Measurements from ENCODE around the gene ZSCAN21. TPM values are rescaled to one million over a fixed set of nuclear protein-coding genes. Genes with fewer than 3 reads are reported as not detected.

Gene ZSCAN21
- total and polyA plus RNA-seq, 10 of the 15 experiments (the other 5 are each of a cell fraction or from before 2014, with no cell fraction given): 1.9 to 9.6 (median 7.1) TPM

DNA sequence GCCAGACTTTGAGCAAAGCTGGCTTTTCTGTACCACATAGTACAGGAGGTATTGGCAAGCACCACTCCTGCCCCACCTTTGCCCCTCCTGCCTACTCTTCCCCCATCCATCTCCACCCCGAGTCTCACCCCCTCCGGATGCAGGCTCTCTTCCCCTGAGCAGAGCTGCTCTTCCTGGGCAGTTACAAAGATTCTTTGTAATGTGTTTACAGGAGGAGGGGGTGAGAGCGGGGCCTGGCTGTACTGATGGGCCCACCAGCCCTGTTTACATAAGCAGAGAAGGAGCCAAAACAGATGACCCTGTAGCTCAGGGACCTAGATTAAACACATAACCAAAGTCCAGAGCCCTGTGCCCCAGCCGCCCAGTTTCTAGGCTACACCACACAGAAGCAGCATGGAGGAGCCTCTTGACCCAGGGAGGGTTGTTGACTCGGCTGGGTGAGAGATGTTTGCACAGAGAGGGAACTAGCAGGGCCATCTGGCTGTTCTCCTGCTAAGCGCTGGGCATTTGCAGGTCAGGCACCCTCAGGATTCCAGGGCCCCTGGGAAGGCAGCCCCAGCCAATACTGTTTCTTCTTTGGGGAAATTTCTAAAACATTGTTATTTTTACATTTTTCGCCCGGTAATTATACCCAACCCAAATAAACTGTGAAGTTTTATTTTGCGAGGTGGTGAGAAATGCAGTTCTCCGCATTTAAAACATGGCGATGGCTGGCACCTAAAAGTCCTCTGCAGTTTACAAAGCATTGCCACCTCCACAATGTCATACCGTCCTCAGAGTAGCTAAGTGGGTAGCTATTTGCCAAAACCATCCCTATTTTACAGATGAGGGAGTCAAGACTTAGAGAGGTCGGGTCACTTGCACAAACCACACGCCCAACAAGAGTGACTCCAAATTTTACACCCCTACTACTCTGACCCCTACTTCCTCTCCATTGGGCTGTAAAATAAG lies 45.6 kb upstream of the ZSCAN21 start:
- Histone ChIP-seq H3K4me3 (no peak overlapping the region), H3K4me1 (ENCODE audit: control insufficient read depth, insufficient read depth, low read length) (no peaks in the 10 kb centered on the region), H2AFZ (ENCODE audit: control insufficient read depth, low read depth, low read length) (no peak overlapping the region), H3K4me2 (ENCODE audit: control insufficient read depth, insufficient read depth) (no peak overlapping the region), H3K36me3 (ENCODE audit: control insufficient read depth in 2 of 2, insufficient read depth in 2 of 2, low read length in 1 of 2) (no peaks in the 10 kb centered on the region), H3K9me3 (replicated peaks; ENCODE audit: control insufficient read depth, insufficient read depth, low read length) (no peaks in the 10 kb centered on the region), H3K9ac (ENCODE audit: control insufficient read depth, insufficient read depth, low read length) (no peak overlapping the region), H4K20me1 (ENCODE audit: control insufficient read depth, insufficient read depth) (no peaks in the 10 kb centered on the region), H3K79me2 (ENCODE audit: control insufficient read depth, insufficient read depth, low read length) (no peaks in the 10 kb centered on the region), H3K27me3 (replicated peaks in 1 of 2; ENCODE audit: control insufficient read depth in 2 of 2, insufficient read depth in 2 of 2, low read length in 1 of 2) (peaks cover 0 to 1% of the 10 kb centered on the region in 2 experiments; a peak in 2 of 4 replicates), H3K27ac (ENCODE audit: control insufficient read depth, insufficient read depth) (no peak overlapping the region)
- ChIA-PET SMC1A (ENCODE audit: uncharacterized antibody, unreplicated experiment) (no interaction called here), RAD21 (ENCODE audit: unreplicated experiment) (interaction anchor here (1.2 kb wide), 1 partner anchor 11 kb away, joined by 3 read pairs; the partner anchor contains the start of gene ZKSCAN1), POLR2A (no interaction called here), CTCF (interaction anchor here (0.8 to 1.9 kb wide), 2 partner anchors 12 to 13 kb away, joined by 3 to 5 read pairs; no protein-coding TSS in a partner anchor)
- intact Hi-C loops (cut with micrococcal nuclease; ENCODE audit: unreplicated experiment) (no loop called here), in situ Hi-C loops (cut with MboI) (no loop called here)
- no peak for DNase-seq (ENCODE audit: low read depth, low spot score)
- 31% methylated on average over 14 of the region's 14 CpGs for WGBS (ENCODE audit: insufficient coverage, insufficient replicate concordance, low lambda C conversion rate, missing lambda C conversion rate)
- no peak for FAIRE-seq
- no TSS peak for BruUV-seq (replicated peaks)
- ATAC-seq: no peak
- TF ChIP-seq GABPA (IDR thresholded peaks at IDR 0.05; ENCODE audit: low read depth) (no peak), YY1 (IDR thresholded peaks at IDR 0.05; ENCODE audit: low read depth, low read length) (no peak), CHD4 (IDR thresholded peaks at IDR 0.05) (no peak), EZH2 (IDR thresholded peaks at IDR 0.05; ENCODE audit: borderline replicate concordance, control insufficient read depth, low read depth, low read length) (no peak), CHD1 (IDR thresholded peaks at IDR 0.05; ENCODE audit: low read depth, low read length) (no peak), STAT3 (IDR thresholded peaks at IDR 0.05; ENCODE audit: low read depth, low read length) (no peak), IKZF1 (conservative IDR thresholded peaks at IDR 0.05) (no peak), FOS (IDR thresholded peaks at IDR 0.05; ENCODE audit: borderline replicate concordance, extremely low read depth, insufficient read length) (no peak), TCF12 (IDR thresholded peaks at IDR 0.05; ENCODE audit: low read depth, low read length) (no peak), MXI1 (IDR thresholded peaks at IDR 0.05; ENCODE audit: low read depth, low read length) (no peak), NR2C2 (IDR thresholded peaks at IDR 0.05; ENCODE audit: borderline replicate concordance, control insufficient read depth, insufficient read length, low read depth) (no peak)
- TF ChIP-seq, protein P1, sequence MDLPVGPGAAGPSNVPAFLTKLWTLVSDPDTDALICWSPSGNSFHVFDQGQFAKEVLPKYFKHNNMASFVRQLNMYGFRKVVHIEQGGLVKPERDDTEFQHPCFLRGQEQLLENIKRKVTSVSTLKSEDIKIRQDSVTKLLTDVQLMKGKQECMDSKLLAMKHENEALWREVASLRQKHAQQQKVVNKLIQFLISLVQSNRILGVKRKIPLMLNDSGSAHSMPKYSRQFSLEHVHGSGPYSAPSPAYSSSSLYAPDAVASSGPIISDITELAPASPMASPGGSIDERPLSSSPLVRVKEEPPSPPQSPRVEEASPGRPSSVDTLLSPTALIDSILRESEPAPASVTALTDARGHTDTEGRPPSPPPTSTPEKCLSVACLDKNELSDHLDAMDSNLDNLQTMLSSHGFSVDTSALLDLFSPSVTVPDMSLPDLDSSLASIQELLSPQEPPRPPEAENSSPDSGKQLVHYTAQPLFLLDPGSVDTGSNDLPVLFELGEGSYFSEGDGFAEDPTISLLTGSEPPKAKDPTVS (IDR thresholded peaks at IDR 0.05; ENCODE audit: low read depth, low read length): no peak
- TF ChIP-seq, protein P2, sequence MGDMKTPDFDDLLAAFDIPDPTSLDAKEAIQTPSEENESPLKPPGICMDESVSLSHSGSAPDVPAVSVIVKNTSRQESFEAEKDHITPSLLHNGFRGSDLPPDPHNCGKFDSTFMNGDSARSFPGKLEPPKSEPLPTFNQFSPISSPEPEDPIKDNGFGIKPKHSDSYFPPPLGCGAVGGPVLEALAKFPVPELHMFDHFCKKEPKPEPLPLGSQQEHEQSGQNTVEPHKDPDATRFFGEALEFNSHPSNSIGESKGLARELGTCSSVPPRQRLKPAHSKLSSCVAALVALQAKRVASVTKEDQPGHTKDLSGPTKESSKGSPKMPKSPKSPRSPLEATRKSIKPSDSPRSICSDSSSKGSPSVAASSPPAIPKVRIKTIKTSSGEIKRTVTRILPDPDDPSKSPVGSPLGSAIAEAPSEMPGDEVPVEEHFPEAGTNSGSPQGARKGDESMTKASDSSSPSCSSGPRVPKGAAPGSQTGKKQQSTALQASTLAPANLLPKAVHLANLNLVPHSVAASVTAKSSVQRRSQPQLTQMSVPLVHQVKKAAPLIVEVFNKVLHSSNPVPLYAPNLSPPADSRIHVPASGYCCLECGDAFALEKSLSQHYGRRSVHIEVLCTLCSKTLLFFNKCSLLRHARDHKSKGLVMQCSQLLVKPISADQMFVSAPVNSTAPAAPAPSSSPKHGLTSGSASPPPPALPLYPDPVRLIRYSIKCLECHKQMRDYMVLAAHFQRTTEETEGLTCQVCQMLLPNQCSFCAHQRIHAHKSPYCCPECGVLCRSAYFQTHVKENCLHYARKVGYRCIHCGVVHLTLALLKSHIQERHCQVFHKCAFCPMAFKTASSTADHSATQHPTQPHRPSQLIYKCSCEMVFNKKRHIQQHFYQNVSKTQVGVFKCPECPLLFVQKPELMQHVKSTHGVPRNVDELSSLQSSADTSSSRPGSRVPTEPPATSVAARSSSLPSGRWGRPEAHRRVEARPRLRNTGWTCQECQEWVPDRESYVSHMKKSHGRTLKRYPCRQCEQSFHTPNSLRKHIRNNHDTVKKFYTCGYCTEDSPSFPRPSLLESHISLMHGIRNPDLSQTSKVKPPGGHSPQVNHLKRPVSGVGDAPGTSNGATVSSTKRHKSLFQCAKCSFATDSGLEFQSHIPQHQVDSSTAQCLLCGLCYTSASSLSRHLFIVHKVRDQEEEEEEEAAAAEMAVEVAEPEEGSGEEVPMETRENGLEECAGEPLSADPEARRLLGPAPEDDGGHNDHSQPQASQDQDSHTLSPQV (IDR thresholded peaks at IDR 0.05): no peak
- TF ChIP-seq, protein P3, sequence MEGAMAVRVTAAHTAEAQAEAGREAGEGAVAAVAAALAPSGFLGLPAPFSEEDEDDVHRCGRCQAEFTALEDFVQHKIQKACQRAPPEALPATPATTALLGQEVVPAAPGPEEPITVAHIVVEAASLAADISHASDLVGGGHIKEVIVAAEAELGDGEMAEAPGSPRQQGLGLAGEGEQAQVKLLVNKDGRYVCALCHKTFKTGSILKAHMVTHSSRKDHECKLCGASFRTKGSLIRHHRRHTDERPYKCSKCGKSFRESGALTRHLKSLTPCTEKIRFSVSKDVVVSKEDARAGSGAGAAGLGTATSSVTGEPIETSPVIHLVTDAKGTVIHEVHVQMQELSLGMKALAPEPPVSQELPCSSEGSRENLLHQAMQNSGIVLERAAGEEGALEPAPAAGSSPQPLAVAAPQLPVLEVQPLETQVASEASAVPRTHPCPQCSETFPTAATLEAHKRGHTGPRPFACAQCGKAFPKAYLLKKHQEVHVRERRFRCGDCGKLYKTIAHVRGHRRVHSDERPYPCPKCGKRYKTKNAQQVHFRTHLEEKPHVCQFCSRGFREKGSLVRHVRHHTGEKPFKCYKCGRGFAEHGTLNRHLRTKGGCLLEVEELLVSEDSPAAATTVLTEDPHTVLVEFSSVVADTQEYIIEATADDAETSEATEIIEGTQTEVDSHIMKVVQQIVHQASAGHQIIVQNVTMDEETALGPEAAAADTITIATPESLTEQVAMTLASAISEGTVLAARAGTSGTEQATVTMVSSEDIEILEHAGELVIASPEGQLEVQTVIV (IDR thresholded peaks at IDR 0.05; ENCODE audit: borderline replicate concordance, partially characterized antibody): no peak

Data from GM12878 (cell line).